ENCODE results near the gene CD160.
A peak's percentile ranks its signal among the peaks of the same experiment; 100 is the strongest.
"Not testable (repeated sequence)": the region's sequence is repeated elsewhere in the genome, so short reads cannot be mapped to it uniquely, and the experiment has no call there.

Gene CD160

DNA sequence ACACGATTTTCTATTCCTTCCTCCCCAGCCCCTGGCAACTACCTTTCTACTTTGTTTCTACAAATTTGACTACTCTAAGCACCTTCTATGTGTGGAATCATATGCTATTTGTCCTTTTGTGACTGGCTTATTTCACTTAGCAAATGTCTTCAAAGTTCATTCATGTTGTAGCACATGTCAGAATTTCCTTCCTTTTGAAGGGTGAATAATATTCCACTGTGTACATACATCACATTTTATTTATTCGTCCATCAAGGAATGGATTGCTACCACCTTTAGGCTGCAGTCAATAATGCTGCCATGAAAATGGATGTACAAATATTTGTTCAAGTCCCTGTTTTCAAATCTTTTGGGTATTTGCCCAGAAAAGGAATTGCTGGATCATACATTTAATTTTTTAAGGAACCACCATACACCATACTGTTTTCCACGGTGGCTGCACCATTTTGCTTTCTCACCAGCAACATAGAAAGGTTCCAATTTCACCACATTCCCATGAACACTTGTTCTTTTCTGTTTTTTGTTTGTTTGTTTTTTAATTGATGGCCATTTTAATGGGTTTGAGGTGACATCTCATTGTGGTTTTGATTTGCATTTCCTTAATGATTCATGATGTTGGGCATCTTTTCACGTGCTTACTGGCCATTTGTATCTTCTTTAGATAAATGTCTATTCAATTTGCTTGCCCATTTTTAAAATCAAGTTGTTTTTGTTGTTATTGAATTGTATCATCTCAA lies 8.8 kb upstream of the CD160 start:
- no peak for DNase-seq

DNA sequence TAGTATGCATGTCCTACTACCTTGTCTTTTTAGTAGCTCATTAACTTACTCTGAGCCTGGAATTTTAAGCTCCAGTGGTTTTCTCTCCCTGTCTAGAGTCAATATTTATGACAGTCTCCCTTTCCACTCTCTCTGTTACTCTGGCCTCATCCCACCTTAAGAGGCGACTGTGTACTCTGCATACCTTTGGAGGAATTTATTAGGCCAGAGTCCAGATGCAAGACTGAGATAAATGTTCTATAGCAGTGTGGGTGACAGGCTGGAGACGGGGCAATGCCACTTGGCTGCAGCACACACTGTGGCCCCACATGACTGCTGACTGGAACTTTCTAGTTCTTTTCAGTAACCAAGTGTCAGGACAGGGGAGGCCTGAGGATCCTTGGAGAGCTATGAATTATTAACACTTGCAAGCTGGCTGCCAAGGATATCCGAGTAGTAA lies 8.1 kb upstream of the CD160 start:
- DNase-seq = no peak

DNA sequence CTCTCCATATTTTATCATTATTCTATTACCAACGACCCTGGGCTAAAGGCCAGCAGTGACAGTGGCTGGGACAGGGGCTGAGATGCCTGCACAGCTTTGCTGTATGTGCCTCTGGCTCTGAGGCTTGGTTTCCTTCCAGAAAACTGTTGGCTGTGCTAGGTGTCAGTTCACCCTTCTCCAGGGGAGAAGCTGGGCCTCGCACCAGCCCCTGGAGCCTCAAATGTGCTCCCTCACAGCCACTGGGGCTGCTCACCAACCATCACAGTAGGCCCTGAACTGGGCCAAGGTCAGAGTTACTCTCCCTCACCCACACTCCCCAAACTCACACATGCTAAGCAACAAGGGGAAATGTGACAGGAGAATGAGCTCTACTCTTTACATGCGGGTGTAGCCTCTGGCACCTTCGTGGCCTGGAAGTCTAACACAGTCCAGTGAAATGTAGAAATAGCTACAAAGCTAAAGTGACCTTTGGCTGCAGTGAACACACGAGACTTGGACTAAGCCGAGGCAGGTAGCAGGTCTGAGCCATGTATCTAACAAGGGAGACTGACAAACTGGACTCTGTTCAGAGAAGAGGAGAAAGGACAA lies 4.7 kb upstream of the CD160 start:
- DNase-seq = no peak

DNA sequence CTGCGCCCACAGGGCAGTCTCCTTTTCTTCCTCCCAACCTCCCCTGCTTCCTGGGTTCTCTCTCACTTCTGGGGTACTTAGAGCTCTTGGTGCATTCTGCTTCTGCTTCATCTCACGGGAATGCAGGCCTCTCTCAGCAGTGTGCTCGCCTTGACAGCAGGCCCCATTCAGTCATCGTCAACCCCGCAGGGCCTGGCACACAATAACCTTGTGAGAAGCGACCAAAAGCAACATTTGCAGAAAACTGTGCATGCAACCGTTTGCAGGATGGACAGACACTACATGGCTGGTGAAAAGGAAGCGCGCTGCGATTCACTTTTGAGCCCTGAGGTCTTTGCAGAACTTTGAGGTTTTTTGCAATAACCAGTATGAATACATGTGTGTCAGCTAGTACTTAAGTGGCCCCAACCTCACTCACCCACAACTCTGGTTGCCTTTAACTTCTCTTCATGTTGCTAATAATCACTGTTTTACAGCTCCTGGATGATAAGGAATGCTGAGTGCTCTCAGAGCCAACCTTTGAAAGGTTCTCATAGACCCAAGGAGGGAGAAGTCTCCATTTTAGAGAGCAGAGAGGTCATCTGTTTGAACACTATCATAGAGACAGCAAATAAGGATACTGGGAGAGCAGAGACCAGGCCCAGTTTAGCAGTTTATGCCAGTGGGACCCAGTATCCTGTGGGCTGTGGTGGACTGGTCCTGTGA lies 2.5 kb upstream of the CD160 start:
- DNase-seq = no peak

DNA sequence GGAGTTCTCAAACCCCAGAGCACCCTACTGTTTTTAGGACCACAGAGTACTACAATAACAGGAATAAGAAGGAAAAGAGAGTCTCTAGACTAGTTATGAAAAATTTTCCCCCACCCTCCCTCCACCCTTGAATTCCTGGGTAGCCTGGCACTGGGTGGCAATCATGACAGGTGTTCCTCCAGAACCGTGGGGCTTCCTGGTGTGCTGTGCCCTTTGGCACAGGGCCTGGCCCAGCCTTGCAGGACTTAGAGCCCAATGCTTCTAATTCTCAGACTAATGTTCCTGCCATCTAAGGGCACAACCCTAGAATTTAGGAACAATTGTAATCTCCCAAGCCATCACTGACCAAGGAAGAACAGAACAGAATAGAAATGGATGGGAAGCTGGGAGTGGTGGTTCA lies 1.5 kb upstream of the CD160 start:
- DNase-seq = no peak

DNA sequence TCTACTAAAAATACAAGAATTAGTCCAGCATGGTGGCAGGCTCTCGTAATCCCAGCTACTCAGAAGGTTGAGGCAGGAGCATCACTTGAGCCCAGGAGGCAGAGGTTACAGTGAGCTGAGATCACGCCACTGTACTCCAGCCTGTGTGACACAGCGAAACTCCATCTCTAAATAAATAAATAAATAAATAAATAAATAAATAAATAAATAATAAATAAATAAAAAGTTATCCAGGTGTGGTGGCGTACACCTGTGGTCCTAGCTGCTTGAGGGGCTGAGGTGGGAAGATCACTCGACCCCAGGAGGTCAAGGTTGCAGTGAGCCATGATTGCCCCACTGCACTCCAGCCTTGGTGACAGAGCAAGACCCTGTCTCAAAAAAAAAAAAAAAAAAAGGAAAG lies 834 bp upstream of the CD160 start:
- DNase-seq = not testable (repeated sequence)

DNA sequence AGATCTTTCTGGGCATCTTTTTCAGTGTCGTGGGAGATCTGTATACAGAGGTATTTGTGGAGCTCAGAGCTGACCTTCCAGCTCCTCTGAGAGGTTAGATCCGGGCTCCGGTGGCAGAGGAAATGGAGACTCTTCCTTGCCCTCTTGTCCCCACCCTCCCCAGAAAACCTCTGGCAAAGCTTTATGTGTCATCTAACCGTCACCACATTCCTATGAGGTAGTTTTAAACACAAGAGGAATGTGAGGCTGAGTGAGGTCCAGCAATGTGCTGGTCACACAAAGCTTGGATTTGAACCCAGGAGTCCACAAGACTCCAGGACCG lies 1.2 kb downstream of the CD160 start:
- DNase-seq = peak; percentile 83

DNA sequence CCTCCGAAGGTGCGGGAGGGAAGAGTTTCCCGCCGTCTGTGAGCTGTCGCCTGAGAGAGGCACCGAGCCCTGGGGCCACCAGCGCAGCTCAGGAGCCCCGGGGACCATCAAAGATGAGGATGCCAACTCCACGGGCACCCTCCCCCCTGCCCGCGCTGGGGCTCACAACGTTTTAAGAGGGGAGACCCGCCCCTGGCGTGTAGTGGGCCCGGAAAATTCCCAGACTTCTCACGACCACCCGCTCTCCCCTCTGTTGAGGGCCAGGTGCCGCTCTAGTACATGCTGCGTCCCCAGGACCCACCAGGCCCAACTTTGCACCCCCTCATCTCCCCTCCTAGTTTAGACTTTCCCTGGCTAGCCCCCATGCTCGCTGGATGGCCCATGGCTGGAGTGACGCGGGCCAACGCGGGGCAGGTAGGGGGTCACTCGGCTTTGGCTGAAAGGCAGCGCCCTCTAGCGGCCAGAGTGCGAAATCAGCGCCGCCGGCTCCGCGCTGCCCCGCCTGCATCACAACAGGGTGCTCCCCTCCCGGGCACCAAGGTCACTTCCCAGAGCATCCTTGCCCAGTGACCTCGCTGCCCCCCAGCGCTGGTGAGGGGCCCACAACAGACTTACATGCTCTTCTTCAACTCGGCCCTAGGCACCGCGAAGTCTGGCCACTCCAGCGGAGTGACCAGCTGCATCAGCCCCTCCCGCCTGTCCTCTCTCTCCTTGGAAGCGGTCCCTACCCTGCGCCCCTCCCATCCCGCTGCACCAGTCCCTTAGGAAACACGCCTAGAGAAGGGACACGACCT lies 1.8 kb downstream of the CD160 start:
- DNase-seq = peak; percentile 64

DNA sequence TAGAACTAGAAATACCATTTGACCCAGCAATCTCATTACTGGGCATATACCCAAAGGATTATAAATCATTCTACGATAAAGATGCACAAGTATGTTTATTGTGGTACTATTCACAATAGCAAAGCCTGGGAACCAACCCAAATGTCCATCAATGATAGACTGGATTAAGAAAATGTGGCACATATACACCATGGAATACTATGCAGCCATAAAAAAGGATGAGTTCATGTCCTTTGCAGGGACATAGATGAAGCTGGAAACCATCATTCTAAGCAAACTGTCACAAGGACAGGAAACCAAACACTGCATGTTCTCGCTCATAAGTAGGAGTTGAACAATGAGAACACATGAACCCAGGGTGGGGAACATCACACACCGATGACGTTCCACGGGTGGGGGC lies 6.9 kb downstream of the CD160 start:
- not testable (repeated sequence) for DNase-seq

DNA sequence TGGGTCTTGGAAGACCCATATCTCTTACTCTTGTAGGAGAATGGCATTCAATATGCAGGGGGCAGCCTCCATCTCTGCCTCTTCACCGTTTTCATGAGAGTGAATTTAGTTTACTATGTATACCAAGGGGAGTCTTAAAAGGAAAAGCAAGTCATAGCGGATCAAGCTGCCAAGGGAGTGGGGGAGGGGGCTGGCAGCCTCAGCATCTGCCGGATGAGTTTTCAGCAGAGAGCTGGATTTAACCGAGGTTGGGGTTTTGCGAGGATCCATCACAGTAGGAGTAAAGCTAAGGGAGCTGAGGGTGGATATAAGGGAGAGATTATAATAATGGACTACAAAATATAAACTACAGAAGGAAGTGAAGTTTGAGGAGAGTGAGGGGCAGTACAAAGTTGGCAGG lies 9.9 kb downstream of the CD160 start:
- no peak for DNase-seq

DNA sequence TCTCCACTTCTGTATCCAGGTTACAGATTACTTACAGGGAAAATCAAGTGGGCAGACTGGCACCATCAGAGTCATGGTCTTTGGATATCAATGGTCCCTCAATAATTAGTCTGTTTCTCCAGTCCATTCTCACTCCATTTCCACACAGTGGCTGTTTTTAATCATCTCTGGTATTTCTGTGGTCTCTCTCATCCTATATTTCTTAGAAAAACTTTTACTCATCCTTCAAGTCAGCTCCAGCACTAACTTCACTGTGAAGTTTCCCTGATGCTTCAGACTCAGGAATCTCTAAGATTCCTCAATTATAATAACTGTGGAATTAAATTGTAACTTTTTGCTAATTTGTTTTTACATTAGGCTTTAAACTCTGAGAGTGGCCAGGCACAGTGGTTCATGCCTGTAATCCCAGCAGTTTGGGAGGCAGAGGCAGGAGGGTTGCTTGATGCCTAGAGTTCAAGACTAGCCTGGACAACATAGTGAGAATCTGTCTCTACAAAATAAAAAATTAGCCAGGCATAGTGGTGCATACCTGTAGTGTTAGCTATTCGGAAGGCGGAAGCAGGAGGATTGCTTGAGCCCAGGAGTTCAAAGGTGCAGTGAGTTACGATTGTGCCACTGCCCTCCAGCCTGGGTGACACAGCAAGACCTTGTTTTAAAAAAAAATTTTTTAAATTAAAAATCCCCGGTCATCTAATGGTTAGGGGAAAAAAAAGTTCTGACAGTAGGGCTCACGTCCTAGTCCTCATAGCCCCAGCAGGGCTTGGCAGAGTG lies 10.6 kb downstream of the CD160 start:
- DNase-seq = no peak

DNA sequence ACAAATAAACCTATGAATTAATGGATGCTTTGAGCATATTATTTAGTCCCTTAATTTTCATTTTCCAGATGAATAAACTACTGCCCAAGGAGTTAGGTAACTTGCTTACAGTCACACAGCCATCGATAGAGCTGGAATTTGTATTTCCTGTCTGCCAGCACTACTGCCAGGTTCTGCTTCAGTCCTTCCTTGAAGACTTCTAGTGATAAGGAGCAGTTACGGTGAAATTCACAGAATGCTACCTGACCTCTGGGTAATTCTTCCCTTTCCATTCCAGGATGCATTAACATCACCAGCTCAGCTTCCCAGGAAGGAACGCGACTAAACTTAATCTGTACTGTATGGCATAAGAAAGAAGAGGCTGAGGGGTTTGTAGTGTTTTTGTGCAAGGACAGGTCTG lies 11.2 kb downstream of the CD160 start:
- no peak for DNase-seq

DNA sequence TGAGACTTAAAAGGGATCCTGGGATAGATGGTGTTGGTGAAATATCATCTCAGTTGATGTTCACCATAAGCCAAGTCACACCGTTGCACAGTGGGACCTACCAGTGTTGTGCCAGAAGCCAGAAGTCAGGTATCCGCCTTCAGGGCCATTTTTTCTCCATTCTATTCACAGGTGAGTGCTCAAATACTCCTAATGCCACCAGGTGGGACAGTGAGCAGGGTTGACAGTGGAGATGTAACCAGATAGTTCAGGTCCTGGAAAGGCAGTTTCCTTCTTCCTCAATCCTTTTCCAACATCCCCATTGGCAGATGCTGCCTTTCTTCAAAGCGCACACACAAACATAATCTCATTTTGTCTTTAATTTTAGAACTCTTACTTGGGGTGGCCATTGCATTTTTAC lies 11.6 kb downstream of the CD160 start:
- DNase-seq = no peak

DNA sequence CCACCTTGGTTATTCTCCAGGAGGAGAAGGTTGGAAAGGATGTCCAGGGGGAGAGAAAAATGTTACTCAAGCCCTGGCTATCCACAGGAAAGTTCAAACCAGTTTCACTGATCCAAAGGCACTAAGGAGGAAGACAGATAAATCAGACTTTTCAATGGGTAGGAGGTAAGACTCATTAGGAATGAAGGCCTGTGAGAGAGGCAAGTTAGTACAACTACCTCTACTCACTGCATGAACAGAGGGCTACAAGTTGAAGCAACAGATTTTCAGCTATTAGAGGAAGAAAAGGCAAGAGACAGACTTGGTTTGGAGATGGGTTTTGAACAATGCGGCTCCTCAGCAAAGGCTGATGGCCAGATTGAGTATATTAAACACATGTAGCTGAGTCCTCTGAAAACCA lies 16.9 kb downstream of the CD160 start:
- no peak for DNase-seq

DNA sequence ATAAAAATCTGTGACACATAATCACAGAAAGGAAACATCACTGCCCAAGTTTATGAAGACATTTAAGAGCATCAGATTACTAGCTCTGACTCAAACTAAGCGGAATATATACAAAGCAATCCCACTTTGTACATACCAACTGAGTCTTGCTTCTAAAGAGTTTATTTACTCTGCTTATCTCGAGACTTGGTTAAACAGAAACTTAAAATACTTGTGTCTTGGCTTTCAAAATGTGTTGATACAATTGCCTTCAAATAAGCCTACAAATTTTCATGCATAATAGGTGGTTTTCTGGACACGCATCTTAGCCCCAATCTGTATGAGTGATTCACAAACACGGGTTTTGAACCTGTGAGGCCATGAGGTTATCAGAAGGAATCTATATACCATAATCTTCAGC lies 21.0 kb downstream of the CD160 start:
- peak; percentile 91 for DNase-seq

DNA sequence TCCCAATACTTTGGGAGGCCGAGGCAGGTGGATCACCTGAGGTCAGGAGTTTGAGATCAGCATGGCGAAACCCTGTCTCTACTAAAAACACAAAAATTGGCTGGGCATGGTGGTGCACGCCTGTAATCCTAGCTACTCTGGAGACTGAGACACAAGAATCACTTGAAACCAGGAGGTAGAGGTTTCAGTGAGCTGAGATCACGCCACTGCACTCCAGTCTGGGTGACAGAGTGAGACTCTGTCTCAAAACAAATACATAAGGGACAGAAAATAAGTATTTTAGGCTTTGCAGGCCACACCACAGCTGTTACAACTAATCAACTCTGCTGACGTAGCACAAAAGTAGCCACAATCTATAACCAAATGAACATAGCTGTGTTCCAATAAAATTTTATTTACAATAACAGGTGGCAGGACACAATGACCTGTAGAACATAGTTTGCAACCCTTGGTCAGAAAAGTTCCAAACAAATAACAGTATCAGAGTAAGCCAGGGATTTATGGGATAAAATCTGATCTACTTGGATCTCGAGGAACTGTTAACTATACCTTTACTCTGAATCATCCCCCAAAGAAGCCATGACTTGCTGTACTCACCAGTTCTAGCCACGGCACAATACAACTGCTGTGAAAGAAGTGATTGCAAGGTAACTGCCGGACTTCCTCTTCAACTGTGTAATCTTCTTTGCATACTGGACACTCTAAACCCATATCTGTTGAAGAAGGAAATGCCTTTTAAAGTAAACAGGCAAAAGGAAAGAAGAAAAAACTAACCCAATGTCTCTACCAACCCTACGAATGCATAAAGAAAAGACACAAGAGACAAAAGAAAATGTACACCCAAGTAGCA lies 28.3 kb downstream of the CD160 start:
- no peak for DNase-seq

DNA sequence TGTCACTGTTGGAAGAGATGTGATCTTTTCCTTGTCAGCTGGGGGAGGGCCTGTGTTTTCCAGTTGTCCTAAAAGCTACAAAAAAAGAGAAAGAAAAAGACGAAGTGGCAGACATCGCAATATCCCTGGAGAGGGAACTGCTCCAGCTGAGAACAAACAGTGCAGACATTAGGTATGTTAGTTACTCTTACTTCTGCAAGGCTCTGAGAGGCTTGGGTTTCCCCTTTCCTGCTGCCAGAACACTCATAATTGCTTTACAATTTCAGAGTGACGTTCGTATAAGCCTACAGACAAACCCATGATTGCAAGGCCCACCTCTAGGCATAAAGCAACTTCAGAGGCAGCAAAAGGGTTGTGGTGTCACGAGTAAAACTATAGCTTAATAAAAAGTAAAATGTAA lies 31.1 kb downstream of the CD160 start:
- no peak for DNase-seq

DNA sequence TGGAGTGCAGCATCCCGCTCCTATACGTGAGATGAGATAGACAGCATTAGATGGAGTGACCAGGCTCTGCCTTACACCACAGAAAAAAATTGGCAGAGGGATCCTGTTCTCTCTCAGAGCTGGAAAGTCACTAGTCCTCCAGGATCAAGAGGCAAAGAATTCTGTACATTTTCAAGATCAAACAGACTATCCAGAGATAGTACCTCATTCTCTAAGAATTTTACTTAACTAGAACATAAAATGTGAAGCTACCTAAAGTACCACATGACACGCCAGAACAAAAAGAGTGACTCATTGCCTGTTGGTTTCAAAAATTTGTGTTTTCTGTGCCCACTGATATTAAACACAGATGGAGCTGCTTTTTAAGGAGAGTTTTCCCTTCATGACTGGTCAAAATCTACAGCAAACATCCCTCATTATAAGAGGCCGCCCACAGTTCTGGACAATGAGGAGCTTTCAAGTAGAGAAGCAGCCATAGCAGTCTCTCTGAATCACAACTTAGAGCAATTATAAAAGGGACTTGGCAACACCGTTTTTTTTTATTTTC lies 32.3 kb downstream of the CD160 start:
- peak; percentile 91 for DNase-seq

DNA sequence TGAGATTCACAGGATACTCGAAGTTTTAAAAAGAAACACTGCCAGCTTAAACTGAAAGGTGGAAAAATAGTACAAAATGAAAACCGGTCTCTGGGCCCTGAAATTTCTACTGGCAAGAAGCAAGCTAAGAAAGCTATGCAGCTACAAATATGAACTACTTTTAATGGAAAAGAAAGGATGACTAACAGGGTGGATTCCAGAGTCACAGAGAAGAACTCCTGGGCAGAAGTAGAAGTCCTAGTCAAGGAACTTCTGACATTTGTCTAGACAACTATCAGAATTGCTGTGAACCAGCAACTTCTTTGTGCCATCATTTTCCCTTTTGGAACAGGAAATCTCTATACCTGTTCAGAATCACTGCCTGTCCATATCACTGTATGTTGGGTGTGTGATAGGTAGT lies 38.1 kb downstream of the CD160 start:
- DNase-seq = no peak

DNA sequence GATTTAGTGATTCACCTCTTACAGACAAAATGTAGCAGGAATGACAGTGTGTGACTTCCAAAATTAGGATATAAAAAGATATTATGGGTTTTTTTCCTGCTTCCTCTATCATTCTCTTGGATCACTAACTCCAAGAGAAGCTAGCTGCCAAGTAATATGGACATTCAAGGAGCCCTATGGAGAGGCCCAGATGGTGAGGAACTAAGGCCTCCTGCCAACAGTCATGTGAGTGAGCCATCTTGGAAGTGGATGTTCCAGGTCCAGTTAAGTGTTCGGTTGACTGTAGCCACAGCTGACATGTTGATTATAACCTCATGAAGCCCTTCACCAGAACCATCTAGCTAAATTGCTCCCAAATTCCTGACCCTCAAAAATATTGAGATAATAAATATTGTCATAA lies 38.8 kb downstream of the CD160 start:
- no peak for DNase-seq

DNA sequence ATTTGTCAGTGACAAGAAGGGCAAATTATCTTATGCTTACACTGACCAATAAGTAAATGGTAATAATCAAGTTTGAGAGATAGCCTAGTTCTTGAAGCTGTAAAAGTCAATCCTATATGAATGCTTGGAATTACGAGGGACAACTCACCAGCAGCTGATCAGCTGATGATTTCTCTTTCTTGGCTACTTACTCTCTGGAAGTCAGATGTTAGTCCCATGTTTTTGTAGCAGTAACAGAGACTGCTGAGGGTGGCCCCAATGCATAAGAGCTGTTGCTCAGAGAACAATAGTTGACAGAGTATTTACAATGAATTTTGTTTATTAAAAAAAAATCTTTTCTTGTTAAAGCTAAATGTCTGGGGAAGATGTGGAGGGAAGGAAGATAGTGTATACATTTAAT lies 39.3 kb downstream of the CD160 start:
- no peak for DNase-seq

DNA sequence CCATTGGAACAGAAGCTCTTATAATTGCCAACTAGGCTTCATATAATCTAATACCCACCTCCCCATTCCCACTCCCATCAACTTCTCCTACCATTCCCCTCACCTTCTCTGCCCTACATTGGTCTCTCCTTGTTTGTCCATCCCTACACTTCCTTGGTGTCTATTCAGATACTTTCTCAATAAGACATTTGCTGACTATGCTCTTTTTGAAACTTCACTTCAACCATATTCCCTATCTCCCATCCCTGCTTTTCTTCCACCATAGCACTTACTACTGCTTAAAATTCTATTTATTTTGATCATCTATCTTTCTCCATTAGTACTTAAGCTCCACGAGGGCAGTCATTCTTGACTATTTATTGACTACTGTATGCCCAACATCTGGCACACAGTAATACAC lies 40.4 kb downstream of the CD160 start:
- DNase-seq = no peak
